ENCODE data around the gene ABCB6. TPM values are rescaled to one million over a fixed set of nuclear protein-coding genes. Genes with fewer than 3 reads are reported as not detected.

The ABCB6 gene
- total RNA-seq, 6 experiments from 2014 or later, result 12.5 to 16.5 (median 13.9) TPM

DNA sequence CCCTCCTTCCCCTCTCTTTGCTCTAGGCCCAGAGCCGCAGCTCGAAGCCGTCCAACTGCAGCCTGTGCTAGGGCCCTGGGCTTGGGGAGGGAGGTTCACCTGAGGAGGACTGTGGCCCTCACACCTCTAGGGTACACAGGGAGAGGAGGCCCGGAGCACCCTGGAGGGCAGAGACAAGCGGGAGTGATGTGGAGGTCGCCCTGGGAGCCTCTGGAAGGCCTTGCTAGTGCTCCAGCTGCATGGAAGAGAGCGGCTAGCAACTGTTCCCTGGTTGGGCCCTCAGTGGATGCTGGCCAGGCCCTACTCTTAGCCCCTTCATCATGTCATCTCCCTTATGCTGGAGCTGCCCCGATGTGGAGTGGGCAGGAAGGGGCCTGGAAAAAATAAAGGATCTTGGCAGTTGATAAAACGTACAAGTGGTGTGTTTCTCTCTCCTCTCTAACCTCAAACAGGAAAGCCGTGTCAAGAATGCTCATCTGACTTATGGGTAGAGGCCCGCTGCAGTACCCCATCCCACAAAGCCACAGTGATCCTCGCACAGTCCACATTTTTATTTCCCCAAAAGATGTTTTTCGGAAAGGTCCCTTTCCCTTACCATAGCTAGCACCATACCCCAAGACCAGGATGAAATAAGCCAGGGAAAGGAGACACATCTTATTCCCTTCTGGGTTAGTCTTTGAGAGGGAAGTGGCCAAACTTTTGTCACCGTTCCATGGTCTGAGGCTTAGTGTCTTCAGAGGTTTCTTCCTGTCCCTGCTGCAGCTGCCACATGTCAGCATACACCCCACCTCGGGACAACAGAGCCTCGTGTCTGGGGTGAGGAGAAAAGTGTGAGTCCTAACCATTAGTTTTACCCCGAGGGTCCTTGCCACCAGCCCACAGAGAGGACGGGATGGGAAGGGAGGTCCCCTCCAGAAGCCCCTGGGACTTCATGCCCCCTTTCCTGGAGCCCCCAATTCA lies 9.2 kb downstream of the ABCB6 start:
- H3K27me3 Mint-ChIP-seq (ENCODE audit: insufficient read depth), result peaks cover 6% of the 10 kb centered on the region
- H3K9me3 Mint-ChIP-seq, result 0 out of 2 replicates have a peak, but pooled peaks cover 2% of the 10 kb centered on the region
- H3K4me3 Mint-ChIP-seq, result no peak overlapping the region
- DNase-seq, result no peak
- peaks cover 27% of the 10 kb centered on the region for H3K4me1 Mint-ChIP-seq (ENCODE audit: low read depth)
- H3K27ac Mint-ChIP-seq, result peak overlapping the region; percentile 61
- peaks cover 28% of the 10 kb centered on the region for H3K36me3 Mint-ChIP-seq (ENCODE audit: low read depth)
- TF ChIP-seq CTCF (IDR thresholded peaks at IDR 0.05), result no peak

DNA sequence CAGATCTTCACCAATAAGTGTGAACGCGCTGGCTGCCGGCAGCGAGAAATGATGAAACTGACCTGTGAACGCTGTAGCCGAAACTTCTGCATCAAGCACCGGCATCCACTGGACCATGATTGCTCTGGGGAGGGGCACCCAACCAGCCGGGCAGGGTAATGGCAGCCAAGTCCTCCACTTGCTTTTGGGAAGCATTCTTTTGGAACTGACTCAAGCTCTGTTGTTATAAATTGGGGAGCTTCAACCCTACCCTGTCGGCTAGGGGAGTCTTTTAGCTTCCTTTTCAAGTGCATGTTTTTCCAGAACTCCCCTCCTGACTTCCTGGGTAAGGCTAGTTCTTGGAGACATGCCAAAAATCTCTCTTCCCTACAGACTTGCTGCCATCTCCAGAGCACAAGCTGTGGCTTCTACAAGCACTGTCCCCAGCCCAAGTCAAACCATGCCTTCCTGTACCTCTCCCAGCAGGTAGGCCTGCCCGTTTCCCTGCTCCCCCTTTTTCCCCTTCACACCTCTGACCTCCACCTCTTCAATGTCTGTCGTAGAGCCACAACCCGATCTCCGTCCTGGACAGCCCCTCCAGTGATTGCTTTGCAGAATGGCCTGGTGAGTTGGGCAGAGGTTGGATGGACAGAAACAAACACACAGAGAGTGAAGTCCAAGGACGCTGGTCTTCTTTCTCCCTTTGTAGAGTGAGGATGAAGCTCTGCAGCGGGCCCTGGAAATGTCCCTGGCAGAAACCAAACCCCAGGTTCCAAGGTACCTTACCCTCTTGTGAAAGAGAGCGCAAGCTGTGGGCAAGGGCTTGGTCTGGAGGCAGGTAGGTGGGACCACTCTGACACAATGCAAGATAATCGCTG lies 10.6 kb downstream of the ABCB6 start:
- TF ChIP-seq CTCF (IDR thresholded peaks at IDR 0.05), result no peak
- Mint-ChIP-seq H3K9me3 (0 out of 2 replicates have a peak, but pooled peaks cover 3% of the 10 kb centered on the region), H3K27ac (peak overlapping the region; percentile 47), H3K4me3 (peak overlapping the region; percentile 94), H3K27me3 (ENCODE audit: insufficient read depth) (peaks cover 6% of the 10 kb centered on the region), H3K4me1 (ENCODE audit: low read depth) (peaks cover 27% of the 10 kb centered on the region), H3K36me3 (ENCODE audit: low read depth) (peaks cover 22% of the 10 kb centered on the region; the same call in 1 of the 2 replicates)
- peak; percentile 49 for DNase-seq

DNA sequence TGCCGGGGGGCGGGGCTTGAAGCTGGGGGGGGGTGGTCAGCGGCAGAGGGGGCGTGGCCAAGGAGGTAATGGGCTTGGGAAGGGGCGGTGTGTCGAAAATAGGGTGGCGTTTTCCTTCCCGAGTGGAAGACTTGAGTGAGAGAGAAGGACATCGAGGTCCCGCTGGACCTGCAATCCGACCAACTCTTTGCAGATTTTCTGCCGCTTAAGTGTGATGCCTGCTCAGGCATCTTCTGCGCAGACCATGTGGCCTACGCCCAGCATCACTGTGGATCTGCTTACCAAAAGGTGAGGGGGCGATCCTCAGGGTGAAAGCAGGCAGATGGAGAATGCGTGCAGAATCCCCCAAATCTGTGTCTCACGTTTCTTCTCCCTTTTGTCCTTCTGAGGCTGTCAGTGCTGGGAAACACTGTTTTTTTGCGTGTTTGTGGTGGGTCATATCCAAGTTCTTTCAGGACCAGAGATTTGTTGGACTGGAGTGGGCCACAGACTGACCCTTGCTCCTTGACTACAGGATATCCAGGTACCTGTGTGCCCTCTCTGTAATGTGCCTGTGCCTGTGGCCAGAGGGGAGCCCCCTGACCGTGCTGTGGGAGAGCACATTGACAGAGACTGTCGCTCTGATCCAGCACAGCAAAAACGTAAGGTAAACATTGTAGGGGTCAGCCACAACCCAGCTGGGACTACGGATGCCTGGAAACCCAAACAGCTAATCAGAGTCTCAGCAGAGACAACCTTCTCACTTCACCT lies 11.4 kb downstream of the ABCB6 start:
- DNase-seq, result no peak
- Mint-ChIP-seq H3K27ac (peak overlapping the region; percentile 47), H3K4me1 (ENCODE audit: low read depth) (peaks cover 27% of the 10 kb centered on the region), H3K9me3 (0 out of 2 replicates have a peak, but pooled peaks cover 3% of the 10 kb centered on the region), H3K36me3 (ENCODE audit: low read depth) (peaks cover 21% of the 10 kb centered on the region; the same call in 1 of the 2 replicates), H3K4me3 (peak overlapping the region; percentile 94), H3K27me3 (ENCODE audit: insufficient read depth) (peaks cover 6% of the 10 kb centered on the region)
- no peak for TF ChIP-seq CTCF (IDR thresholded peaks at IDR 0.05)

- 0 out of 2 replicates have a peak, but pooled peaks cover 3% of the 10 kb centered on the region for H3K9me3 Mint-ChIP-seq
- DNase-seq, result peak; percentile 86
- H3K27ac Mint-ChIP-seq, result peak within 1 kb of the TSS; percentile 90
- no peak for TF ChIP-seq CTCF (IDR thresholded peaks at IDR 0.05)
- H3K4me3 Mint-ChIP-seq, result peak within 1 kb of the TSS; percentile 94
- H3K36me3 Mint-ChIP-seq (ENCODE audit: low read depth), result peaks cover 17% of the 10 kb centered on the region; the same call in 1 of the 2 replicates
- peaks cover 6% of the 10 kb centered on the region for H3K27me3 Mint-ChIP-seq (ENCODE audit: insufficient read depth)
- peaks cover 27% of the 10 kb centered on the region for H3K4me1 Mint-ChIP-seq (ENCODE audit: low read depth)
These were observed 12.2 kb downstream of the ABCB6 start, which contains the start of gene ZFAND2B for GRCh38 chr2:219206328-219207133. TSS of gene ZFAND2B (plus strand) at chr2:219206782. CDS start at chr2:219206988, 206 bp downstream.
